ENCODE results near the gene ARAP1. TPM values are rescaled to one million over a fixed set of nuclear protein-coding genes. Genes with fewer than 3 reads are reported as not detected.

ARAP1 gene
- total and polyA plus RNA-seq, 2 donors (not counting 3 experiments of a cell fraction or from before 2014, with no cell fraction given): 36.8 to 66.2 TPM

- BruUV-seq (replicated peaks): no TSS peak
Observed at GRCh38 chr11:72769680-72770079, 17.5 kb upstream of the ARAP1 start.

GRCh38 chr11:72768581-72768980, 16.4 kb upstream of the ARAP1 start:
- Histone ChIP-seq H4K20me1 (replicated peaks; ENCODE audit: control insufficient read depth, extremely low read depth, insufficient read depth, low read length) (no peaks in the 10 kb centered on the region), H3K4me2 (ENCODE audit: insufficient read depth, low read length) (no peak overlapping the region), H3K9ac (replicated peaks; ENCODE audit: extremely low read depth, insufficient read depth, low read length) (no peak overlapping the region), H3K4me1 (ENCODE audit: control insufficient read depth, extremely low read depth, insufficient read depth, low read length) (no peaks in the 10 kb centered on the region), H3K27ac (ENCODE audit: insufficient read depth, low read depth, low read length) (no peak overlapping the region), H3K27me3 (ENCODE audit: control insufficient read depth in 2 of 2, insufficient read depth in 2 of 2, low read length in 2 of 2) (no peaks in the 10 kb centered on the region), H2AFZ (ENCODE audit: low read depth, low read length) (no peak overlapping the region), H3K4me3 (replicated peaks in 1 of 3; ENCODE audit: insufficient read depth in 1 of 3, low read depth in 1 of 3, low read length in 3 of 3) (no peak overlapping the region), H3K9me1 (replicated peaks; ENCODE audit: control insufficient read depth, extremely low read depth, insufficient read depth, low read length) (no peaks in the 10 kb centered on the region), H3K79me2 (ENCODE audit: control insufficient read depth, insufficient read depth, low read length) (no peaks in the 10 kb centered on the region), H3K9me3 (replicated peaks; ENCODE audit: control insufficient read depth, insufficient read depth, low read length) (no peaks in the 10 kb centered on the region), H3K36me3 (ENCODE audit: control insufficient read depth in 2 of 2, extremely low read depth in 1 of 2, insufficient read depth in 2 of 2, low read length in 2 of 2) (no peaks in the 10 kb centered on the region)
- ChIA-PET POLR2A (no interaction called here), CTCF (no interaction called here)
- TF ChIP-seq FOS (IDR thresholded peaks at IDR 0.05; ENCODE audit: borderline replicate concordance, insufficient read depth, low read length) (no peak), POLR2A (IDR thresholded peaks at IDR 0.05; ENCODE audit: low read depth, low read length) (no peak), JUN (IDR thresholded peaks at IDR 0.05; ENCODE audit: borderline replicate concordance, insufficient read depth, insufficient read length, low read depth) (no peak)
- intact Hi-C loops (cut with micrococcal nuclease) (no loop called here), dilution Hi-C loops (cut with MboI; ENCODE audit: extremely low pct_ligation_motif_present, low sequenced_read_pairs) (no loop called here)
- no TSS peak for BruUV-seq (replicated peaks)
- DNase-seq (ENCODE audit: low read depth, low spot score) (no peak), FAIRE-seq (no peak)

More at GRCh38 chr11:72769680-72770079, 17.5 kb upstream of the ARAP1 start:
- dilution Hi-C loops (cut with MboI; ENCODE audit: extremely low pct_ligation_motif_present, low sequenced_read_pairs): no loop called here
- Histone ChIP-seq H3K27ac (ENCODE audit: insufficient read depth, low read depth, low read length) (no peak overlapping the region), H3K9ac (replicated peaks; ENCODE audit: extremely low read depth, insufficient read depth, low read length) (no peak overlapping the region), H3K36me3 (ENCODE audit: control insufficient read depth in 2 of 2, extremely low read depth in 1 of 2, insufficient read depth in 2 of 2, low read length in 2 of 2) (no peaks in the 10 kb centered on the region), H2AFZ (ENCODE audit: low read depth, low read length) (no peak overlapping the region), H3K79me2 (ENCODE audit: control insufficient read depth, insufficient read depth, low read length) (no peaks in the 10 kb centered on the region), H3K4me2 (ENCODE audit: insufficient read depth, low read length) (no peak overlapping the region), H3K4me1 (ENCODE audit: control insufficient read depth, extremely low read depth, insufficient read depth, low read length) (no peaks in the 10 kb centered on the region), H3K9me3 (replicated peaks; ENCODE audit: control insufficient read depth, insufficient read depth, low read length) (no peaks in the 10 kb centered on the region), H3K4me3 (replicated peaks in 1 of 3; ENCODE audit: insufficient read depth in 1 of 3, low read depth in 1 of 3, low read length in 3 of 3) (no peak overlapping the region), H3K27me3 (ENCODE audit: control insufficient read depth in 2 of 2, insufficient read depth in 2 of 2, low read length in 2 of 2) (no peaks in the 10 kb centered on the region), H3K9me1 (replicated peaks; ENCODE audit: control insufficient read depth, extremely low read depth, insufficient read depth, low read length) (no peaks in the 10 kb centered on the region), H4K20me1 (replicated peaks; ENCODE audit: control insufficient read depth, extremely low read depth, insufficient read depth, low read length) (no peaks in the 10 kb centered on the region)
- CTCF ChIA-PET: interaction anchor here (1.0 to 2.7 kb wide), 2 partner anchors 44 to 70 kb away, joined by 3 to 9 read pairs; no protein-coding TSS in a partner anchor
- POLR2A ChIA-PET: no interaction called here
- intact Hi-C loops (cut with micrococcal nuclease): no loop called here
- no peak for TF ChIP-seq POLR2AphosphoS5 (IDR thresholded peaks at IDR 0.05; ENCODE audit: insufficient read depth, low read depth, low read length)
- DNase-seq (ENCODE audit: low read depth, low spot score) (no peak), FAIRE-seq (peak; percentile 40)
